MM.1S (cell line): Measurements from ENCODE around the gene TPT1.

Source experiments
- DNase-seq: peaks from one replicate; pipeline ENCODE4 v3.0.0-alpha.2; 2015
- H2AFZ ChIP-seq: fragments of 300-600 bp; sonication (generic); 2 replicates; pipeline ENCODE4 v1.6.0; 2016; ENCODE audit warnings: antibody characterized with exemption, low read length
- H3F3A ChIP-seq: fragments of 300-600 bp; sonication (generic); 2 replicates; pipeline ENCODE4 v1.6.1; 2016; ENCODE audit warnings: mild to moderate bottlenecking, antibody characterized with exemption, low read length, moderate library complexity, mixed read lengths; ENCODE audit not compliant: insufficient read depth
- H3K27ac ChIP-seq: fragments of 300-600 bp; sonication (generic); 2 replicates; pipeline ENCODE4 v1.5.1; 2016; ENCODE audit warnings: mild to moderate bottlenecking, low read length
- H3K27me3 ChIP-seq: fragments of 300-600 bp; sonication (generic); replicated peaks from 2 replicates; pipeline ENCODE4 v1.6.0; 2016; ENCODE audit warnings: low read length; ENCODE audit not compliant: insufficient read depth
- H3K36me3 ChIP-seq: fragments of 300-600 bp; sonication (generic); replicated peaks from 2 replicates; pipeline ENCODE4 v1.6.1; 2016; ENCODE audit warnings: mild to moderate bottlenecking, low read length, mixed read lengths; ENCODE audit not compliant: insufficient read depth
- H3K4me1 ChIP-seq: fragments of 300-600 bp; sonication (generic); 2 replicates; pipeline ENCODE4 v1.6.1; 2016; ENCODE audit warnings: low read length, mixed read lengths
- H3K4me2 ChIP-seq: fragments of 300-600 bp; sonication (generic); 2 replicates; pipeline ENCODE4 v1.6.0; 2016; ENCODE audit warnings: low read depth, low read length
- H3K4me3 ChIP-seq: fragments of 300-600 bp; sonication (generic); 2 replicates; pipeline ENCODE4 v1.5.1; 2016; ENCODE audit warnings: low read length, mixed read lengths
- H3K79me2 ChIP-seq: fragments of 300-600 bp; sonication (generic); 2 replicates; pipeline ENCODE4 v1.6.1; 2016; ENCODE audit warnings: mixed run types, low read length, mixed read lengths
- H3K9ac ChIP-seq: fragments of 300-600 bp; sonication (generic); 2 replicates; pipeline ENCODE4 v1.6.1; 2016; ENCODE audit warnings: low read length, mixed read lengths
- H3K9me2 ChIP-seq: fragments of 300-600 bp; sonication (generic); replicated peaks from 2 replicates; pipeline ENCODE4 v1.6.1; 2016; ENCODE audit warnings: mild to moderate bottlenecking, low read length, mixed read lengths; ENCODE audit not compliant: insufficient read depth
- H3K9me3 ChIP-seq: fragments of 300-600 bp; sonication (generic); replicated peaks from 2 replicates; pipeline ENCODE4 v1.6.1; 2016; ENCODE audit warnings: mild to moderate bottlenecking, low read length, mixed read lengths; ENCODE audit not compliant: insufficient read depth
- H4K20me1 ChIP-seq: fragments of 300-600 bp; sonication (generic); 2 replicates; pipeline ENCODE4 v1.6.1; 2016; ENCODE audit warnings: mild to moderate bottlenecking, low read length, moderate library complexity, mixed read lengths; ENCODE audit not compliant: insufficient read depth
- EZH2 ChIP-seq: fragments of 300-600 bp; sonication (generic); optimal IDR thresholded peaks from 2 replicates; pipeline ENCODE3; 2017; ENCODE audit warnings: low read depth, mild to moderate bottlenecking, antibody characterized with exemption, low read length, mixed read lengths
- EZH2phosphoT487 ChIP-seq: fragments of 300-600 bp; sonication (generic); IDR thresholded peaks from 2 replicates; pipeline ENCODE4 v1.6.1; 2018; ENCODE audit warnings: antibody characterized with exemption, low read length
- TF ChIP-seq, protein P1 (sequence below): fragments of 300-600 bp; sonication (generic); IDR thresholded peaks from 2 replicates; pipeline ENCODE4 v1.5.1; 2016; ENCODE audit warnings: antibody characterized with exemption, low read length, mixed read lengths

The TPT1 gene

DNA sequence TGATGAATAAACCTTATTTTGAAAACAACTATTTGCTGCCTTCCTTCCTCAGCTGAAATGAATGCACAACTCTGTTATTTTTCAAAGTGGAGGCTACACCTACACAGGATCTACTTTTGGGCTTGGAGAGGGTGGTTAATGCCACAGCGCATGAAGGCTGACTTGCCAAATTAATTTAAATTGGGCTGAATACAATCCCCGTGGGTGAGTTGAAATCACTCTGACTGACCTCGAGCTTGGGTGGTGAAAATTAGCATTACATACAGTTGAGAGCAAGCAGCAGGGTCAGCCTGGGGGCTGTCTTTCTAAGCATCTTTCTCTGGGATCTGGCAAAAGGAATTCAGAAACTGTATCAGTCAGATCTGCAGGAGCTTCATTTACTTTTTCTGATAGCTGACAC is 38.5 kb downstream of the TPT1 start:
- no peak overlapping the region for H2AFZ ChIP-seq
- no peak overlapping the region for H3K27ac ChIP-seq
- H3K9me2 ChIP-seq: no peaks in the 10 kb centered on the region
- no peaks in the 10 kb centered on the region for H3K9me3 ChIP-seq
- no peaks in the 10 kb centered on the region for H3K36me3 ChIP-seq
- H3K27me3 ChIP-seq: no peaks in the 10 kb centered on the region
- H3K79me2 ChIP-seq: no peaks in the 10 kb centered on the region
- no peaks in the 10 kb centered on the region for H4K20me1 ChIP-seq
- no peak for DNase-seq
- peaks cover 10% of the 10 kb centered on the region for H3K4me1 ChIP-seq
- 0 out of 2 replicates have a peak, but pooled peaks cover 4% of the 10 kb centered on the region for H3F3A ChIP-seq
- no peak overlapping the region for H3K4me3 ChIP-seq
- no peak overlapping the region for H3K4me2 ChIP-seq
- H3K9ac ChIP-seq: no peak overlapping the region
- TF ChIP-seq EZH2 (no peak), EZH2phosphoT487 (no peak)
- TF ChIP-seq, protein P1, sequence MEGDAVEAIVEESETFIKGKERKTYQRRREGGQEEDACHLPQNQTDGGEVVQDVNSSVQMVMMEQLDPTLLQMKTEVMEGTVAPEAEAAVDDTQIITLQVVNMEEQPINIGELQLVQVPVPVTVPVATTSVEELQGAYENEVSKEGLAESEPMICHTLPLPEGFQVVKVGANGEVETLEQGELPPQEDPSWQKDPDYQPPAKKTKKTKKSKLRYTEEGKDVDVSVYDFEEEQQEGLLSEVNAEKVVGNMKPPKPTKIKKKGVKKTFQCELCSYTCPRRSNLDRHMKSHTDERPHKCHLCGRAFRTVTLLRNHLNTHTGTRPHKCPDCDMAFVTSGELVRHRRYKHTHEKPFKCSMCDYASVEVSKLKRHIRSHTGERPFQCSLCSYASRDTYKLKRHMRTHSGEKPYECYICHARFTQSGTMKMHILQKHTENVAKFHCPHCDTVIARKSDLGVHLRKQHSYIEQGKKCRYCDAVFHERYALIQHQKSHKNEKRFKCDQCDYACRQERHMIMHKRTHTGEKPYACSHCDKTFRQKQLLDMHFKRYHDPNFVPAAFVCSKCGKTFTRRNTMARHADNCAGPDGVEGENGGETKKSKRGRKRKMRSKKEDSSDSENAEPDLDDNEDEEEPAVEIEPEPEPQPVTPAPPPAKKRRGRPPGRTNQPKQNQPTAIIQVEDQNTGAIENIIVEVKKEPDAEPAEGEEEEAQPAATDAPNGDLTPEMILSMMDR: no peak

DNA sequence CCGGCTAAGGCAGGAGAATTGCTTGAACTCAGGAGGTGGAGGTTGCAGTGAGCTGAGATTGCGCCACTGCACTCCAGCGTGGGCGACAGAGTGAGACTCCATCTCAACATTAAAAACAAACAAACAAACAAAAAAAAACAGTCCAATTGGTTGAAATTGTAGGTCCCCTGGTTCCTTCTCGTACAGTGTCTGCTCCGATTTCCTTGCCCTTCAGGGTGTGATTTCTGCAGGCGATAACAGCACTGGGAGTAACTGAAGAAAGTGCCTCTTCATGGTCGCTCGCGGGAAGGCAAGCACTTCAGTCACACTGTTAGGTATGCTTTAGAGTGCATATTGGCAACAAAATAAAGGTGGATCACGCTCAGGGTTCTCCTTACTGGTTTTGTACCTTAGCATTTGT is 39.7 kb downstream of the TPT1 start:
- no peak for DNase-seq
- H3K4me1 ChIP-seq: peaks cover 12% of the 10 kb centered on the region
- TF ChIP-seq, protein P1: no peak
- TF ChIP-seq EZH2phosphoT487 (no peak), EZH2 (no peak)
- H3K9me2 ChIP-seq: no peaks in the 10 kb centered on the region
- no peaks in the 10 kb centered on the region for H3K27me3 ChIP-seq
- no peaks in the 10 kb centered on the region for H3K79me2 ChIP-seq
- H3K9me3 ChIP-seq: no peaks in the 10 kb centered on the region
- H3K27ac ChIP-seq: no peak overlapping the region
- H3K4me3 ChIP-seq: no peak overlapping the region
- no peaks in the 10 kb centered on the region for H3K36me3 ChIP-seq
- no peak overlapping the region for H2AFZ ChIP-seq
- no peak overlapping the region for H3K9ac ChIP-seq
- no peaks in the 10 kb centered on the region for H4K20me1 ChIP-seq
- H3F3A ChIP-seq: 0 out of 2 replicates have a peak, but pooled peaks cover 5% of the 10 kb centered on the region
- H3K4me2 ChIP-seq: no peak overlapping the region

DNA sequence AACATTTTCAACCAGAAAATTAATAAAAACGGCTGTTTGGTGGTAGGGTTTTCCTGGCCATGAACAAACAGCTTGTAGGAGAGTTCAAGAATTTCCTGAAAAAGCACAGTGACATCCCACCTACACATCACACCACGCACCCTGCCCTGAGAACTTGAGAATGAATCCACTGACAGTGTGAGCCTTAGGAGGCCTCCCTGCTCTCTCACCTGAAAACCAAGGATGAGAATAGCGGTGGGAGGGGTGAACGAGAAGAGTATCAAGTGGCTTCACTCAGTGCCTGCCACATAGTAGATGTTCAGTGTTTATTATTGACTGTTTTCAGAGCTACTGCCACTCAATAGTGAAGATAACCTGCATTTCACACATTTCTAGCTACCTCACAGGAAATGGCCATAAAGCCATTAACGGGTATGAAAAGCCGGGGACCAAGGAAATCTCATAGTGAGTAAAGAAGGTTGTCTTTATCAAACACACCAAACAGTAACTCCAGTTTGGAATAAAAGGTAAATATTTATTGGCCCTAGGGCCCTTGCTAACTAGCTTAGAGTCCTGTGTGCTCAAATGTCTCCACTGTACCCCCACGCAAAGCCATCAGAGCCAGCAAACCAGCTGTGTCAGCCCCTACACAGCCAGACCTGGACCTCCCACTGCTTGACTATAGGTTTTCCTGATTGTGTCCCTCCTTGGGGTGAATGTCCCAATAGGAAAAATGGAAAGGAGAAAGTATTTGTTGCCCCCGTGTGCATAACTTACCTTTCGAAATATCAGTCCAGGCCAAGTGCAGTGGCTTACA is 40.6 kb downstream of the TPT1 start:
- Histone ChIP-seq H3K36me3 (no peaks in the 10 kb centered on the region), H3K4me2 (no peak overlapping the region), H3K27ac (no peak overlapping the region), H3K4me3 (no peak overlapping the region), H2AFZ (no peak overlapping the region), H3K27me3 (no peaks in the 10 kb centered on the region), H3K9me3 (no peaks in the 10 kb centered on the region), H4K20me1 (no peaks in the 10 kb centered on the region), H3K9ac (no peak overlapping the region), H3K9me2 (no peaks in the 10 kb centered on the region), H3K79me2 (no peaks in the 10 kb centered on the region), H3K4me1 (peaks cover 12% of the 10 kb centered on the region), H3F3A (0 out of 2 replicates have a peak, but pooled peaks cover 5% of the 10 kb centered on the region)
- TF ChIP-seq EZH2phosphoT487 (no peak), EZH2 (no peak)
- TF ChIP-seq, protein P1: no peak
- no peak for DNase-seq
